Colonic mucosa (tissue), 4 donors: ENCODE results near the gene PLG. TPM values are rescaled to one million over a fixed set of nuclear protein-coding genes. Genes with fewer than 3 reads are reported as not detected.
"Not testable (repeated sequence)": the region's sequence is repeated elsewhere in the genome, so short reads cannot be mapped to it uniquely, and the experiment has no call there.

Experiments used
- DNase-seq: peaks from one replicate; pipeline ENCODE4 v3.0.0-alpha.2; 2020
- H3K27ac ChIP-seq: fragments of 200-600 bp; one replicate; pipeline ENCODE4 v1.8.0; 2021
- H3K27me3 ChIP-seq: fragments of 200-600 bp; one replicate; pipeline ENCODE4 v1.8.0; 2021
- H3K36me3 ChIP-seq: fragments of 200-600 bp; one replicate; pipeline ENCODE4 v1.8.0; 2021
- H3K4me1 ChIP-seq: fragments of 200-600 bp; one replicate; pipeline ENCODE4 v1.8.0; 2021; ENCODE audit warnings: mild to moderate bottlenecking
- H3K4me3 ChIP-seq: fragments of 200-600 bp; one replicate; pipeline ENCODE4 v1.8.0; 2021
- H3K9ac ChIP-seq, 2 donors: one replicate each; pipeline ENCODE4 v1.7.0; 2013; ENCODE audit warnings: control low read depth in 2 of 2, low read depth in 2 of 2, low read length in 2 of 2
- H3K9me3 ChIP-seq: fragments of 200-600 bp; one replicate; pipeline ENCODE4 v1.8.0; 2021
- CTCF ChIP-seq: fragments of 200-600 bp; IDR thresholded peaks from one replicate; pipeline ENCODE4 v1.8.0; 2022; ENCODE audit warnings: antibody characterized with exemption, mild to moderate bottlenecking
- intact Hi-C: fragments of 100-400 bp; cut with DNase I; formaldehyde crosslinking; loops from one replicate; pipeline ENCODE4 v1.14.1; 2022
- total RNA-seq, 2 donors: library from RNA; stranded (reverse); fragmentation: NEBNext Ultra II Directional in 1 of 2; extraction: Animal tissue kit (Norgen Biotek cat#: 25700) in 1 of 2; gene quantifications; one replicate each; pipeline ENCODE4 v1.2.1, GENCODE V29; 2021
- donor health status: healthy.
- donor health status: DM: no; HTN: no; CAD: no.
- donor health status: DM: no; HTN: no; CAD: no.

The PLG gene
- total RNA-seq, 2 donors from 2014 or later, result 0.16 to 1.3 TPM

GRCh38 chr6:160685762-160686450, 16.1 kb upstream of the PLG start:
- no peak for TF ChIP-seq CTCF
- intact Hi-C loops, result no loop called here
- no peak for DNase-seq

GRCh38 chr6:160690458-160690857, 11.6 kb upstream of the PLG start:
- no peak for DNase-seq
- Histone ChIP-seq H3K4me1 (no peaks in the 10 kb centered on the region), H3K9ac (no peak overlapping the region), H3K9me3 (no peaks in the 10 kb centered on the region), H3K36me3 (no peaks in the 10 kb centered on the region), H3K4me3 (no peak overlapping the region), H3K27ac (no peak overlapping the region), H3K27me3 (no peaks in the 10 kb centered on the region)
- no peak for TF ChIP-seq CTCF
- intact Hi-C loops, result no loop called here

More at GRCh38 chr6:160685762-160686450, 16.1 kb upstream of the PLG start:
- no peaks in the 10 kb centered on the region for H3K4me1 ChIP-seq
- H3K27ac ChIP-seq, result no peak overlapping the region
- H3K36me3 ChIP-seq, result no peaks in the 10 kb centered on the region
- no peaks in the 10 kb centered on the region for H3K27me3 ChIP-seq
- no peak overlapping the region for H3K4me3 ChIP-seq
- no peaks in the 10 kb centered on the region for H3K9me3 ChIP-seq
- no peak overlapping the region for H3K9ac ChIP-seq

GRCh38 chr6:160691617-160692016, 10.4 kb upstream of the PLG start:
- H3K4me3 ChIP-seq, result no peak overlapping the region
- no peaks in the 10 kb centered on the region for H3K4me1 ChIP-seq
- intact Hi-C loops, result no loop called here
- H3K9me3 ChIP-seq, result no peaks in the 10 kb centered on the region
- DNase-seq, result no peak
- no peaks in the 10 kb centered on the region for H3K27me3 ChIP-seq
- no peak overlapping the region for H3K27ac ChIP-seq
- no peak for TF ChIP-seq CTCF
- H3K9ac ChIP-seq, result no peak overlapping the region
- H3K36me3 ChIP-seq, result no peaks in the 10 kb centered on the region

- TF ChIP-seq CTCF, result no peak
- Histone ChIP-seq H3K9ac (no peak overlapping the region), H3K4me3 (no peak overlapping the region), H3K27me3 (no peaks in the 10 kb centered on the region), H3K36me3 (no peaks in the 10 kb centered on the region), H3K27ac (no peak overlapping the region), H3K9me3 (no peaks in the 10 kb centered on the region), H3K4me1 (no peaks in the 10 kb centered on the region)
- intact Hi-C loops, result no loop called here
- no peak for DNase-seq
Observed at GRCh38 chr6:160692369-160692959, 9.6 kb upstream of the PLG start.

GRCh38 chr6:160695025-160695424, 7.0 kb upstream of the PLG start:
- H3K27me3 ChIP-seq, H3K27ac ChIP-seq, H3K4me3 ChIP-seq, intact Hi-C loops, H3K9me3 ChIP-seq, H3K4me1 ChIP-seq, H3K36me3 ChIP-seq, DNase-seq, H3K9ac ChIP-seq: not testable (repeated sequence)

GRCh38 chr6:160695622-160696021, 6.4 kb upstream of the PLG start:
- H3K4me1 ChIP-seq, H3K4me3 ChIP-seq, H3K9me3 ChIP-seq, H3K9ac ChIP-seq, H3K36me3 ChIP-seq, H3K27me3 ChIP-seq, DNase-seq, H3K27ac ChIP-seq, intact Hi-C loops: not testable (repeated sequence)

GRCh38 chr6:160696884-160697283, 5.2 kb upstream of the PLG start:
- H3K9ac ChIP-seq, H3K27ac ChIP-seq, H3K27me3 ChIP-seq, intact Hi-C loops, H3K4me1 ChIP-seq, H3K9me3 ChIP-seq, H3K4me3 ChIP-seq, DNase-seq, H3K36me3 ChIP-seq: not testable (repeated sequence)
